H1 (cell line): ENCODE measurements around the gene IL22RA2. TPM values are rescaled to one million over a fixed set of nuclear protein-coding genes. Genes with fewer than 3 reads are reported as not detected.

Experiments used
- CTCF ChIA-PET: fragments of 300-600 bp; sonication (Branson Sonifier 250); formaldehyde crosslinking; loops from one replicate; lab custom pipeline; 2021; ENCODE audit not compliant: partially characterized antibody; lab: Charles Lee
- POLR2A ChIA-PET: fragments of 300-600 bp; sonication (Branson Sonifier 250); formaldehyde crosslinking; loops from one replicate; lab custom pipeline; 2021; ENCODE audit warnings: inconsistent platforms; ENCODE audit not compliant: partially characterized antibody; lab: Charles Lee
- DNase-seq, 2 experiments: peaks; one replicate each; pipeline versions ENCODE4 v3.0.0 to v3.0.0-alpha.2; 2010 to 2022; ENCODE audit warnings: low spot score in 2 of 2, low read depth in 1 of 2, mixed read lengths in 1 of 2
- FAIRE-seq: peaks from 2 replicates; lab custom pipeline; 2011; peaks lifted over from hg19 to GRCh38; lab: Jason Lieb, UNC
- H2AFZ ChIP-seq: 2 replicates; pipeline ENCODE4 v1.8.1; 2012; ENCODE audit warnings: low read length, inconsistent platforms
- H2AK5ac ChIP-seq: 2 replicates; pipeline ENCODE4 v1.6.1; 2013; ENCODE audit warnings: low read depth, low read length
- H2BK120ac ChIP-seq: replicated peaks from 2 replicates; pipeline ENCODE3; 2013; ENCODE audit warnings: low read depth, low read length, inconsistent platforms
- H2BK12ac ChIP-seq: 2 replicates; pipeline ENCODE4 v1.6.1; 2013; ENCODE audit warnings: low read depth, low read length
- H2BK15ac ChIP-seq: 2 replicates; pipeline ENCODE4 v1.6.1; 2013; ENCODE audit warnings: low read length
- H2BK20ac ChIP-seq: 2 replicates; pipeline ENCODE4 v1.6.1; 2013; ENCODE audit warnings: low read length
- H2BK5ac ChIP-seq: 2 replicates; pipeline ENCODE4 v1.6.1; 2013; ENCODE audit warnings: low read depth, low read length
- H3K14ac ChIP-seq: 2 replicates; pipeline ENCODE4 v1.6.1; 2013; ENCODE audit warnings: inconsistent platforms; ENCODE audit not compliant: insufficient read length
- H3K18ac ChIP-seq: 2 replicates; pipeline ENCODE4 v1.6.1; 2013; ENCODE audit warnings: low read length; ENCODE audit errors: extremely low read depth
- H3K23ac ChIP-seq: 2 replicates; pipeline ENCODE4 v1.6.1; 2013; ENCODE audit warnings: inconsistent platforms; ENCODE audit not compliant: insufficient read length
- H3K23me2 ChIP-seq: 2 replicates; pipeline ENCODE4 v1.6.1; 2013; ENCODE audit warnings: low read depth, low read length
- H3K27ac ChIP-seq: 2 replicates; pipeline ENCODE4 v1.6.1; 2011; ENCODE audit warnings: low read depth, low read length, inconsistent platforms
- H3K27me3 ChIP-seq, 4 experiments: replicated peaks in 1 of 4; 1 replicate in 1 of 4; 2 replicates in 3 of 4; pipeline versions ENCODE4 v1.6.1 to v1.8.1; 2011 to 2013; ENCODE audit warnings: low read length in 3 of 4, mild to moderate bottlenecking in 3 of 4, inconsistent platforms in 2 of 4, mixed read lengths in 2 of 4, moderate library complexity in 1 of 4; ENCODE audit not compliant: control insufficient read depth in 3 of 4, insufficient read depth in 3 of 4; ENCODE audit errors: extremely low read depth in 1 of 4
- H3K36me3 ChIP-seq, 4 experiments: 2 replicates each; pipeline versions ENCODE4 v1.6.1 to v1.8.1; 2011 to 2013; ENCODE audit warnings: mild to moderate bottlenecking in 4 of 4, low read length in 3 of 4, moderate library complexity in 2 of 4, control low read depth in 1 of 4, inconsistent platforms in 1 of 4; ENCODE audit not compliant: insufficient read depth in 4 of 4, control insufficient read depth in 2 of 4
- H3K4ac ChIP-seq: replicated peaks from 2 replicates; pipeline ENCODE3; 2013; ENCODE audit warnings: low read length, low read depth, mixed read lengths, inconsistent platforms; ENCODE audit not compliant: insufficient read length
- H3K4me1 ChIP-seq, 4 experiments: replicated peaks in 1 of 4; 1 replicate in 1 of 4; 2 replicates in 3 of 4; pipeline versions ENCODE4 v1.6.1 to v1.8.1; 2011 to 2013; ENCODE audit warnings: low read length in 3 of 4, inconsistent platforms in 2 of 4, mixed read lengths in 1 of 4; ENCODE audit not compliant: insufficient read depth in 4 of 4, control insufficient read depth in 3 of 4
- H3K4me2 ChIP-seq, 2 experiments: 2 replicates each; pipeline versions ENCODE4 v1.6.1 to v1.8.1; 2011 to 2013; ENCODE audit warnings: low read depth in 2 of 2, low read length in 2 of 2, control low read depth in 1 of 2, inconsistent platforms in 1 of 2, mild to moderate bottlenecking in 1 of 2; ENCODE audit not compliant: insufficient read depth in 1 of 2
- H3K4me3 ChIP-seq, 4 experiments: fragments of 200-600, 300-600 bp in 1 of 4; sonication (generic), shearing (Covaris generic), sonication (Bioruptor Twin) in 1 of 4; 2 replicates each; pipeline versions ENCODE4 v1.5.1 to v1.8.1; 2011 to 2016; ENCODE audit warnings: low read length in 4 of 4, low read depth in 3 of 4, control low read depth in 2 of 4, inconsistent platforms in 2 of 4, mild to moderate bottlenecking in 2 of 4, mixed read lengths in 1 of 4, moderate library complexity in 1 of 4; ENCODE audit not compliant: insufficient read depth in 2 of 4; ENCODE audit errors: extremely low read depth in 1 of 4
- H3K56ac ChIP-seq: replicated peaks from 2 replicates; pipeline ENCODE3; 2013; ENCODE audit warnings: low read depth, mild to moderate bottlenecking, mixed read lengths, low read length, inconsistent platforms; ENCODE audit not compliant: insufficient read length
- H3K79me1 ChIP-seq: 2 replicates; pipeline ENCODE4 v1.6.1; 2013; ENCODE audit warnings: low read depth, low read length, control low read depth
- H3K79me2 ChIP-seq, 2 experiments: 2 replicates each; pipeline versions ENCODE4 v1.6.1 to v1.8.1; 2012 to 2013; ENCODE audit warnings: low read length in 2 of 2, mild to moderate bottlenecking in 2 of 2, inconsistent platforms in 1 of 2; ENCODE audit not compliant: insufficient read depth in 2 of 2, control insufficient read depth in 1 of 2
- H3K9ac ChIP-seq, 4 experiments: replicated peaks in 1 of 4; 1 replicate in 1 of 4; 2 replicates in 3 of 4; pipeline versions ENCODE4 v1.6.1 to v1.8.1; 2011 to 2013; ENCODE audit warnings: low read depth in 3 of 4, low read length in 3 of 4, control low read depth in 2 of 4, mild to moderate bottlenecking in 2 of 4, moderate library complexity in 2 of 4, inconsistent platforms in 1 of 4; ENCODE audit errors: extremely low read depth in 1 of 4
- H3K9me3 ChIP-seq, 2 experiments: 2 replicates each; pipeline versions ENCODE4 v1.6.1 to v1.8.1; 2012 to 2013; ENCODE audit warnings: mild to moderate bottlenecking in 2 of 2, moderate library complexity in 2 of 2, control low read depth in 1 of 2, inconsistent platforms in 1 of 2, low read depth in 1 of 2, low read length in 1 of 2, mixed read lengths in 1 of 2; ENCODE audit not compliant: insufficient read depth in 2 of 2
- H4K20me1 ChIP-seq, 2 experiments: replicated peaks in 1 of 2; 2 replicates each; pipeline versions ENCODE3 to v1.8.1; 2011 to 2013; ENCODE audit warnings: inconsistent platforms in 2 of 2, low read length in 2 of 2, mild to moderate bottlenecking in 1 of 2; ENCODE audit not compliant: insufficient read depth in 2 of 2, control insufficient read depth in 1 of 2
- H4K5ac ChIP-seq: 2 replicates; pipeline ENCODE4 v1.6.1; 2013; ENCODE audit warnings: low read length, low read depth, mixed read lengths, inconsistent platforms; ENCODE audit not compliant: insufficient read length
- H4K8ac ChIP-seq: 2 replicates; pipeline ENCODE4 v1.8.0; 2013; ENCODE audit warnings: mild to moderate bottlenecking, moderate library complexity, low read length, inconsistent platforms; ENCODE audit not compliant: insufficient read depth; ENCODE audit errors: extremely low read depth
- H4K91ac ChIP-seq: replicated peaks from 2 replicates; pipeline ENCODE3; 2013; ENCODE audit warnings: low read length, mixed read lengths, inconsistent platforms; ENCODE audit not compliant: insufficient read length
- ASH2L ChIP-seq: fragments of 200-600, 300-600 bp; sonication (generic); IDR thresholded peaks from one replicate; pipeline ENCODE4 v1.7.1; 2017; ENCODE audit warnings: low read length
- ATF2 ChIP-seq: IDR thresholded peaks from 2 replicates; pipeline ENCODE4 v1.6.1; 2012; ENCODE audit warnings: low read length, inconsistent platforms
- CHD2 ChIP-seq: IDR thresholded peaks from 2 replicates; pipeline ENCODE4 v1.6.1; 2012; ENCODE audit warnings: low read length, improper control_type of control experiment
- EGR1 ChIP-seq: IDR thresholded peaks from 2 replicates; pipeline ENCODE4 v1.6.1; 2011; ENCODE audit warnings: low read depth, low read length, borderline replicate concordance
- FOSL1 ChIP-seq: IDR thresholded peaks from 2 replicates; pipeline ENCODE4 v1.6.1; 2011; ENCODE audit warnings: mild to moderate bottlenecking, low read depth, low read length, moderate library complexity; ENCODE audit not compliant: insufficient read depth
- GTF2F1 ChIP-seq: IDR thresholded peaks from 2 replicates; pipeline ENCODE4 v1.6.1; 2012; ENCODE audit warnings: low read depth, low read length, improper control_type of control experiment, borderline replicate concordance
- HDAC2 ChIP-seq, 2 experiments: fragments of 300-600 bp in 1 of 2; sonication (generic) in 1 of 2; IDR thresholded peaks; 2 replicates each; pipeline ENCODE4 v1.6.1; 2011 to 2012; ENCODE audit warnings: low read depth in 2 of 2, low read length in 2 of 2, mild to moderate bottlenecking in 2 of 2, moderate library complexity in 2 of 2, borderline replicate concordance in 1 of 2, inconsistent platforms in 1 of 2
- JUN ChIP-seq: IDR thresholded peaks from 2 replicates; pipeline ENCODE4 v1.6.1; 2011; ENCODE audit warnings: low read depth, mild to moderate bottlenecking, improper control_type of control experiment, low read length
- POLR2AphosphoS5 ChIP-seq: IDR thresholded peaks from 2 replicates; pipeline ENCODE4 v1.6.1; 2011; ENCODE audit warnings: low read depth, low read length
- RAD21 ChIP-seq, 2 experiments: IDR thresholded peaks in 1 of 2; conservative IDR thresholded peaks in 1 of 2; 2 replicates each; pipeline ENCODE4 v1.6.1; 2011; ENCODE audit warnings: low read depth in 2 of 2, low read length in 2 of 2, improper control_type of control experiment in 1 of 2, inconsistent platforms in 1 of 2, mild to moderate bottlenecking in 1 of 2, moderate library complexity in 1 of 2
- SP1 ChIP-seq: IDR thresholded peaks from 2 replicates; pipeline ENCODE4 v1.6.1; 2011; ENCODE audit warnings: low read depth, low read length
- SUZ12 ChIP-seq: fragments of 200-600 bp; sonication (generic); IDR thresholded peaks from 2 replicates; pipeline ENCODE4 v1.6.1; 2012; ENCODE audit warnings: mild to moderate bottlenecking, inconsistent platforms, low read length, moderate library complexity, mixed read lengths
- WGBS, 2 experiments: shearing (Covaris generic) in 1 of 2; methylation state at CpG; one replicate each; pipeline versions ENCODE4 v1.1.6 to v1.1.7; 2013 to 2015; ENCODE audit warnings: low lambda C conversion rate in 2 of 2, mixed read lengths in 2 of 2, inconsistent platforms in 1 of 2, low coverage in 1 of 2, missing lambda C conversion rate in 1 of 2; ENCODE audit not compliant: insufficient replicate concordance in 2 of 2, insufficient coverage in 1 of 2, insufficient read length in 1 of 2; ENCODE audit errors: extremely low coverage in 1 of 2, missing lambda C conversion rate in 1 of 2; 5-methylcytosine and 5-hydroxymethylcytosine counted together
- polyA plus RNA-seq, 7 experiments: library from polyadenylated mRNA; depleted of rRNA in 3 of 7; stranded (reverse) in 5 of 7; unstranded in 2 of 7; fragments of >200 nt in 5 of 7; fragments of 200-250 nt in 2 of 7; gene quantifications; 1 replicate in 5 of 7; 2 replicates in 1 of 7; 4 replicates in 1 of 7; pipeline versions ENCODE4 v1.2.1 to v1.2.3, GENCODE V29; 2011 to 2013; ENCODE audit warnings: missing spikeins in 2 of 7, mixed read lengths in 2 of 7
- total RNA-seq: library from RNA; stranded (reverse); fragmentation: NEBNext Ultra II Directional; extraction: Animal tissue kit (Norgen Biotek cat#: 25700); gene quantifications from 2 replicates; pipeline ENCODE4 v1.2.1, GENCODE V29; 2021

IL22RA2 gene
- total and polyA plus RNA-seq, 2 of the 8 experiments (the other 6 are each of a cell fraction or from before 2014, with no cell fraction given): not detected

DNA sequence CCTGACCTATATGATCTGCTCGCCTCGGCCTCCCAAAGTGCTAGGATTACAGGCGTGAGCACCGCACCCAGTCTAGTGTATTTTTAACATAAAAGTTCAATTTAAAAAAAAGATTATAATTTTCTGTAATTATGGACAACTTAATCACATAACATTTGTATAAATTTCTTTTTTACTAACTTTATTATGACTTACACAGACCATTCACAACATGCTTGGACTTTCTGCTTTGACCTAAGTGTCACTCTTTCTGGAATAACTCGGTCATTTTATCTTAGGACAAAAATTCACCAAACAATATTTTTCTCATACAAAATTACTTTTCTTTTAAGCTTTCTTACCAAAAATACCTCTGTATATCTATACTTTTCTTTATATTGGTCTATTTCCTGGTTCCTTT is 15.4 kb upstream of the IL22RA2 start:
- no peak overlapping the region for H2AK5ac ChIP-seq
- H3K14ac ChIP-seq: no peak overlapping the region
- no peak overlapping the region for H3K9ac ChIP-seq
- no peaks in the 10 kb centered on the region for H3K23me2 ChIP-seq
- H2AFZ ChIP-seq: no peak overlapping the region
- H3K27me3 ChIP-seq: no peaks in the 10 kb centered on the region
- H2BK12ac ChIP-seq: no peak overlapping the region
- H4K20me1 ChIP-seq: no peaks in the 10 kb centered on the region
- ChIA-PET CTCF (interaction anchor here (0.6 kb wide), 1 partner anchor 52 kb away, joined by 3 read pairs; no protein-coding TSS in a partner anchor), POLR2A (no interaction called here)
- no peak overlapping the region for H3K4ac ChIP-seq
- H3K56ac ChIP-seq: no peak overlapping the region
- H3K18ac ChIP-seq: no peak overlapping the region
- DNase-seq (no peak), FAIRE-seq (no peak)
- H3K23ac ChIP-seq: no peak overlapping the region
- H3K4me3 ChIP-seq: no peak overlapping the region
- H3K9me3 ChIP-seq: peaks cover 57 to 64% of the 10 kb centered on the region in 2 experiments
- H3K79me2 ChIP-seq: no peaks in the 10 kb centered on the region
- H3K79me1 ChIP-seq: no peaks in the 10 kb centered on the region
- H4K91ac ChIP-seq: no peak overlapping the region
- TF ChIP-seq ATF2: no peak
- no peak for TF ChIP-seq RAD21 (IDR thresholded peaks at IDR 0.05 in 1 of 2, conservative IDR thresholded peaks at IDR 0.05 in 1 of 2; ENCODE audit: low read depth in 2 of 2, low read length in 2 of 2)
- no peak for TF ChIP-seq JUN
- no peak for TF ChIP-seq CHD2
- no peak for TF ChIP-seq HDAC2 (IDR thresholded peaks at IDR 0.05; ENCODE audit: borderline replicate concordance in 1 of 2, low read depth in 2 of 2, low read length in 2 of 2)
- TF ChIP-seq POLR2AphosphoS5: no peak
- no peak for TF ChIP-seq SP1
- TF ChIP-seq EGR1: no peak
- TF ChIP-seq SUZ12: no peak
- TF ChIP-seq GTF2F1: no peak
- TF ChIP-seq FOSL1: no peak
- no peak for TF ChIP-seq ASH2L
- no peak overlapping the region for H2BK20ac ChIP-seq
- H3K36me3 ChIP-seq: peaks cover 0 to 2% (median 0%) of the 10 kb centered on the region in 4 experiments; a peak in 1 of 8 replicates
- H2BK5ac ChIP-seq: no peak overlapping the region
- WGBS, 2 experiments: 82% methylated on average over 5 of the region's 5 CpGs; no CpG with 5 or more reads in 1 of the 2 experiments
- no peak overlapping the region for H3K4me2 ChIP-seq
- H2BK15ac ChIP-seq: no peak overlapping the region
- no peak overlapping the region for H2BK120ac ChIP-seq
- H3K4me1 ChIP-seq: no peaks in the 10 kb centered on the region
- H3K27ac ChIP-seq: no peak overlapping the region
- no peak overlapping the region for H4K5ac ChIP-seq
- H4K8ac ChIP-seq: no peak overlapping the region
